Lower leg skin (tissue), 4 donors: ENCODE results near the gene XRCC4. TPM values are rescaled to one million over a fixed set of nuclear protein-coding genes. Genes with fewer than 3 reads are reported as not detected.
"Not testable (repeated sequence)": the region's sequence is repeated elsewhere in the genome, so short reads cannot be mapped to it uniquely, and the experiment has no call there.

Source experiments
- DNase-seq, 2 donors: peaks; one replicate each; pipeline ENCODE4 v3.0.0-alpha.2; 2019; ENCODE audit warnings: low spot score in 2 of 2
- H3K4me3 ChIP-seq: fragments of 200-600 bp; sonication (generic); 2 replicates; pipeline ENCODE4 v1.5.1; 2017; ENCODE audit warnings: mild to moderate bottlenecking, low read depth; ENCODE audit not compliant: poor library complexity, severe bottlenecking
- POLR2A ChIP-seq, 2 donors: fragments of 450-650 bp; IDR thresholded peaks; one replicate each; pipeline ENCODE4 v1.6.1; 2016 to 2017; ENCODE audit warnings: antibody characterized with exemption in 2 of 2, mild to moderate bottlenecking in 1 of 2, moderate library complexity in 1 of 2
- WGBS, 2 donors: methylation state at CpG; one replicate each; pipeline ENCODE4 v1.1.5; 2018; 5-methylcytosine and 5-hydroxymethylcytosine counted together
- intact Hi-C: fragments of 100-400 bp; cut with DNase I; formaldehyde crosslinking; loops from one replicate; pipeline ENCODE4 v1.15.0; 2023; ENCODE audit warnings: low total_unique reads
- total RNA-seq, 4 donors: library from RNA; depleted of rRNA; stranded (reverse); fragments of >200 nt; gene quantifications; one replicate each; pipeline ENCODE4 v1.1.0, GENCODE V29; 2016
- TF ChIP-seq, protein P1 (sequence below), 3 donors: fragments of 450-650 bp; IDR thresholded peaks; one replicate each; pipeline ENCODE4 v1.5.1; 2016; ENCODE audit warnings: antibody characterized with exemption in 3 of 3, mild to moderate bottlenecking in 3 of 3, moderate library complexity in 2 of 3

The XRCC4 gene
- total RNA-seq, 4 donors from 2014 or later: 2.0 to 7.0 (median 4.2) TPM

DNA sequence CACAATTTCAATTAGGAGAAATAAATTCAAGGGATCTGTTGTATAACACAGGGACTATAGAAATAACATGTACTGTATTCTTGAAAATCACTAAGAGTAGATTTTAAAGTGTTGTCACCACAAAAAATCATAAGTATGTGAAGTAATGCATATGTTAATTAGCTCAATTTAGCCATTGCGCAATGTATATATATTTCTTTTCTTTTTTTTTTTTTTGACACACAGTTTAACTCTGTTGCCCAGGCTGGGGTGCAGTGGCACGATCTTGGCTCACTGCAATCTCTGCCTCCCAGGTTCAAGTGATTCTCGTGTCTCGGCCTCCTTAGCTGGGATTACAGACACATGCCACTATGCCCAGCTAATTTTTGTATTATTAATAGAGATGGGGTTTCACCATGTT lies 70.2 kb downstream of the XRCC4 start:
- no peak overlapping the region for H3K4me3 ChIP-seq
- TF ChIP-seq, protein P1, sequence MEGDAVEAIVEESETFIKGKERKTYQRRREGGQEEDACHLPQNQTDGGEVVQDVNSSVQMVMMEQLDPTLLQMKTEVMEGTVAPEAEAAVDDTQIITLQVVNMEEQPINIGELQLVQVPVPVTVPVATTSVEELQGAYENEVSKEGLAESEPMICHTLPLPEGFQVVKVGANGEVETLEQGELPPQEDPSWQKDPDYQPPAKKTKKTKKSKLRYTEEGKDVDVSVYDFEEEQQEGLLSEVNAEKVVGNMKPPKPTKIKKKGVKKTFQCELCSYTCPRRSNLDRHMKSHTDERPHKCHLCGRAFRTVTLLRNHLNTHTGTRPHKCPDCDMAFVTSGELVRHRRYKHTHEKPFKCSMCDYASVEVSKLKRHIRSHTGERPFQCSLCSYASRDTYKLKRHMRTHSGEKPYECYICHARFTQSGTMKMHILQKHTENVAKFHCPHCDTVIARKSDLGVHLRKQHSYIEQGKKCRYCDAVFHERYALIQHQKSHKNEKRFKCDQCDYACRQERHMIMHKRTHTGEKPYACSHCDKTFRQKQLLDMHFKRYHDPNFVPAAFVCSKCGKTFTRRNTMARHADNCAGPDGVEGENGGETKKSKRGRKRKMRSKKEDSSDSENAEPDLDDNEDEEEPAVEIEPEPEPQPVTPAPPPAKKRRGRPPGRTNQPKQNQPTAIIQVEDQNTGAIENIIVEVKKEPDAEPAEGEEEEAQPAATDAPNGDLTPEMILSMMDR (IDR thresholded peaks at IDR 0.05): no peak
- TF ChIP-seq POLR2A (IDR thresholded peaks at IDR 0.05): no peak
- intact Hi-C loops: no loop called here
- WGBS, 2 donors: 98% methylated on average over 4 of the region's 4 CpGs
- no peak for DNase-seq

DNA sequence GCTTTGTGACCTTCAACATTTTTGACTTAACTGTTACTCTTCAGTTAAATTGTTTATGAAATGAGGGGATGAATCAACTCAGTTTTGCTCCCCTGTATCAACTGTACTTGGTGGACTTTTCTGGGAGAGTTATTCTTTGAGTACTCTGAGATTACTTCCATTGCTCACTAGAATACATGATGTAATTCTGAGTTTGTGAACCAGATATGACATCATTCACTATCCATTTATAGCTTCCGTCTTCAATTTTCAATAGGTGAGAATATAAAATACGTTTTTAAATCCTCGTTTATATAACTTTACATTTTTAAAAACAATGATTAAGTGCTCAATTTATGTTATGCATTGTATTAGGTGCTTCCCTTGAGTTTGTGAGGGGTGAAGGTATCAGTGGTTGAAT lies 71.0 kb downstream of the XRCC4 start:
- intact Hi-C loops: no loop called here
- no peak for TF ChIP-seq POLR2A (IDR thresholded peaks at IDR 0.05)
- 95 to 100% methylated on average over 3 of the region's 3 CpGs for WGBS, 2 donors
- H3K4me3 ChIP-seq: no peak overlapping the region
- no peak for DNase-seq

DNA sequence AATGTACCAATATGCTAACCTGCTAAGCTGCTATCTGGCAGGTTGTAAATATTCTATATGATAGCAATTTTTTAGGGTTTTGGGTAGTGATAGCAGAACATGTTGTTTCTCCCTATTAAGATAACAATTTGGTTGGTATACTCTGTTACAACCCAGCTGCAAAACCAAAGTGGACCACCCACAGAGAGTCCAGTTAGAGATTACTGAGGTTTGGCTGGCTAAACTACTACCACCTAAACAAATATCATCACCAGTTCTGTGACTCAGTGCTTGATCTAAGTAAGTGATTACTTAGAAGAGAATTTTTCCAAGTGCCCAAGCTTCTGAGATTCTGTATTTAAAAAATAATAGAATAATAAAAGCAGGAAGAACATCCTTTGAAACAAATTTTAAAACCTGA lies 72.3 kb downstream of the XRCC4 start:
- TF ChIP-seq, protein P1 (IDR thresholded peaks at IDR 0.05): no peak
- no peak for TF ChIP-seq POLR2A (IDR thresholded peaks at IDR 0.05)
- DNase-seq: no peak
- H3K4me3 ChIP-seq: no peak overlapping the region
- intact Hi-C loops: no loop called here

DNA sequence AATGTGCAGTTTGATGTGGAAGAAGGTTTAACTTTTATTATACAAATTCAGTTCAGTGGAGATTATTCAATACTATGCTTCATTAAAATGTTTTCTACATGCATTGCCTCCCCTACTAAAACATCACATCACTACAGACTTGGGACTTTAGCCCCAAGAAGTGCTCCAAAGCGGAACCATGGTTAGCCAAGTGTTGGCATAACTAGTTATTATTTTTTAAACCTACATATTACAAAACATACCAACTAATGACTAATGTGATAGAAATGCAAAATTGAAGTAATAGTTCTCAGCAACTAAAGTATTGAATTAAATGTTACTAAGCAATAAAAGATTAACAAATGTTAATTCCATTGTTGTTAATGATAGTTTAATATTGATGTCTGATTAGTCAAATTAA lies 74.5 kb downstream of the XRCC4 start:
- TF ChIP-seq POLR2A (IDR thresholded peaks at IDR 0.05): no peak
- TF ChIP-seq, protein P1 (IDR thresholded peaks at IDR 0.05): no peak
- H3K4me3 ChIP-seq: no peak overlapping the region
- intact Hi-C loops: no loop called here
- 91 to 97% methylated on average over 1 of the region's 1 CpG for WGBS, 2 donors
- DNase-seq: no peak

DNA sequence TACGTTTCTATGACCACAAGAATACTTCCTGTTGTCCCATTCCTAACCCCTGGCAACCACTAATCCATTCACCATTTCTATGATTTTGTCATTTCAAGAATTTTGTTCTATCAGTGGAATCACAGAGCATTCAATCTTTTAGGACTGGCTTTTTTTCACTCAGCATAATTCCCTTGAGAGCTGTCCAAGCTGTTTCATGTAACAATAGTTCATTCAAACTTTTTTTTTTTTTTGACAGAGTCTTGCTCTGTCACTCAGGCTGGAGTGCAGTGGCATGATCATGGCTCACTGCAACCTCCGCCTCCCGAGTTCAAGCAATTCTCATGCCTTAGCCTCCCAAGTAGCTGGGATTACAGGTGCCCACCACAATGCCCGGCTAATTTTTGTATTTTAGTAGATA lies 75.6 kb downstream of the XRCC4 start:
- H3K4me3 ChIP-seq, DNase-seq, intact Hi-C loops: not testable (repeated sequence)
- 72 to 78% methylated on average over 4 of the region's 4 CpGs for WGBS, 2 donors

DNA sequence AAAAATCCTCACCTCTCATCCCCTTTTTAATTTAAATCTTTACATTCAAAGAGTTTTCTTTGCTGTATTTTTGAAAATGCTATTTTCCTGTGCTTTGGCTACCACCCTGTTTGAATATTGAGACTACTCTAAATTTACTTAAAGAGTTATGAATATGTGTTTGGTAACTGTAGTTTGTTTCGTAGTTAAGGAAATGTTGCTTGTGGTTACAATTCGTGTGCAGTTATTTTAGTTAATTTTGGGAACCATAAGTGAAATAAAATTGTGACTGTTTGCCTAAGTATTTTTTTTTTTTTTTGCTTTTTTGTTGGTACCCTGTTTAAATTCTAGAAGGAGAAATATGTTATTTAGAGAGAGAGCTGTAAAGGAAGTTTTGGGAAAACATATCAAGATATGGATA lies 78.7 kb downstream of the XRCC4 start:
- no peak overlapping the region for H3K4me3 ChIP-seq
- intact Hi-C loops: no loop called here
- DNase-seq: no peak
- WGBS, 2 donors: 75% methylated on average over 2 of the region's 2 CpGs
- TF ChIP-seq, protein P1 (IDR thresholded peaks at IDR 0.05): no peak
- TF ChIP-seq POLR2A (IDR thresholded peaks at IDR 0.05): no peak

DNA sequence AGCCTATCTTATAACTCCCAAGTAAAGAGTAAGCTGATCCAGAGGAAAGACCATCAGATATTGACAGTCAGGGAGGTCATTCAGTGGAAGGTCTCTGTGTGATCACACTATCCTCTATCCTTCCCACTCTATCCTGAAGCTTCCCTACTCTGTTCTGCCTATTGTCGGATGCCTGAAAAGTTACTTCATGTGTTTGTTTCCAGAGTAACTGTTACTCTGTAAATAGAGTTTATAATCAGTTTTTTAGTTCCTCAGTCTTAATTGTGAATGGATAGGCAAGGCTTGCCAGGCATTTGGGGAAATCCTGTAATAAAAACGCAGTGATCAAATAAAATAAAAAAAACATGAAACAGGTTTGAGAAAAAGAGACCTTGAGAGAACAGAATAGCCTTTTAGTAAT lies 79.8 kb downstream of the XRCC4 start:
- intact Hi-C loops: no loop called here
- WGBS, 2 donors: 8 to 17% methylated on average over 2 of the region's 2 CpGs
- DNase-seq: no peak

More for the DNA sequence above, 79.8 kb downstream of the XRCC4 start:
- no peak overlapping the region for H3K4me3 ChIP-seq
- TF ChIP-seq POLR2A (IDR thresholded peaks at IDR 0.05): no peak
- TF ChIP-seq, protein P1 (IDR thresholded peaks at IDR 0.05): no peak
